Measurements from ENCODE around the gene GBA2. TPM values are rescaled to one million over a fixed set of nuclear protein-coding genes. Genes with fewer than 3 reads are reported as not detected.

Gene GBA2
- total and polyA plus RNA-seq, 2 donors (not counting 3 experiments of a cell fraction or from before 2014, with no cell fraction given) = 110 to 158 TPM

DNA sequence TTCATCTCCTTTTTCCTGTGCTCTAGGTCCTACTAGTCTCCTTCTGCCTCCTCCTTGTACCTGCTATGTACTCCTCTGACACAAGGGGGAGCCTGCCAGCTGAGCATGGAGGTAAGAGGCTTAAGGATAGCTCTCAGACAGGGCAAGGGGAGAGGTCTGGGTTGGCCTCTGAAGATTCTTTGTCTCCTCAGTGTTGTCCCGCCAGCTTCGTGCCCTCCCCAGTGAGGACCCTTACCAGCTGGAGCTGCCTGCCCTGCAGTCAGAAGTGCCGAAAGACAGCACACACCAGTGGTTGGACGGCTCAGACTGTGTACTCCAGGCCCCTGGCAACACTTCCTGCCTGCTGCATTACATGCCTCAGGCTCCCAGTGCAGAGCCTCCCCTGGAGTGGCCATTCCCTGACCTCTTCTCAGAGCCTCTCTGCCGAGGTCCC is 12.8 kb downstream of the GBA2 start:
- H3K4me3 ChIP-seq (replicated peaks in 1 of 3; ENCODE audit: insufficient read depth in 1 of 3, low read depth in 1 of 3, low read length in 3 of 3) = no peak overlapping the region
- no peaks in the 10 kb centered on the region for H3K9me3 ChIP-seq (replicated peaks; ENCODE audit: control insufficient read depth, insufficient read depth, low read length)
- BruUV-seq (replicated peaks) = no TSS peak
- H3K27ac ChIP-seq (ENCODE audit: insufficient read depth, low read depth, low read length) = peak overlapping the region; percentile 14
- FAIRE-seq (peak; percentile 98), DNase-seq (ENCODE audit: low read depth, low spot score) (peak; percentile 87)
- H3K9ac ChIP-seq (replicated peaks; ENCODE audit: extremely low read depth, insufficient read depth, low read length) = no peak overlapping the region
- TF ChIP-seq FOS (IDR thresholded peaks at IDR 0.05; ENCODE audit: borderline replicate concordance, insufficient read depth, low read length) = no peak
- TF ChIP-seq, protein P1, sequence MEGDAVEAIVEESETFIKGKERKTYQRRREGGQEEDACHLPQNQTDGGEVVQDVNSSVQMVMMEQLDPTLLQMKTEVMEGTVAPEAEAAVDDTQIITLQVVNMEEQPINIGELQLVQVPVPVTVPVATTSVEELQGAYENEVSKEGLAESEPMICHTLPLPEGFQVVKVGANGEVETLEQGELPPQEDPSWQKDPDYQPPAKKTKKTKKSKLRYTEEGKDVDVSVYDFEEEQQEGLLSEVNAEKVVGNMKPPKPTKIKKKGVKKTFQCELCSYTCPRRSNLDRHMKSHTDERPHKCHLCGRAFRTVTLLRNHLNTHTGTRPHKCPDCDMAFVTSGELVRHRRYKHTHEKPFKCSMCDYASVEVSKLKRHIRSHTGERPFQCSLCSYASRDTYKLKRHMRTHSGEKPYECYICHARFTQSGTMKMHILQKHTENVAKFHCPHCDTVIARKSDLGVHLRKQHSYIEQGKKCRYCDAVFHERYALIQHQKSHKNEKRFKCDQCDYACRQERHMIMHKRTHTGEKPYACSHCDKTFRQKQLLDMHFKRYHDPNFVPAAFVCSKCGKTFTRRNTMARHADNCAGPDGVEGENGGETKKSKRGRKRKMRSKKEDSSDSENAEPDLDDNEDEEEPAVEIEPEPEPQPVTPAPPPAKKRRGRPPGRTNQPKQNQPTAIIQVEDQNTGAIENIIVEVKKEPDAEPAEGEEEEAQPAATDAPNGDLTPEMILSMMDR (IDR thresholded peaks at IDR 0.05; ENCODE audit: extremely low read depth in 1 of 2, insufficient read depth in 1 of 2, low read depth in 1 of 2, low read length in 2 of 2) = peak; percentile 84 to 95
- no peaks in the 10 kb centered on the region for H3K27me3 ChIP-seq (ENCODE audit: control insufficient read depth in 2 of 2, insufficient read depth in 2 of 2, low read length in 2 of 2)
- ChIA-PET CTCF (interaction anchor here (0.6 to 5.3 kb wide), 25 partner anchors 9 to 146 kb away, joined by 3 to 102 read pairs (median 6); partner anchors contain the start of genes GBA2, HINT2, MSMP and NPR2), POLR2A (interaction anchor here (0.6 kb wide), 1 partner anchor 52 kb away, joined by 3 read pairs; no protein-coding TSS in a partner anchor)
- H3K4me1 ChIP-seq (ENCODE audit: control insufficient read depth, extremely low read depth, insufficient read depth, low read length) = peaks cover 15% of the 10 kb centered on the region
- H3K79me2 ChIP-seq (ENCODE audit: control insufficient read depth, insufficient read depth, low read length) = peaks cover 39% of the 10 kb centered on the region
- dilution Hi-C loops (cut with MboI; ENCODE audit: extremely low pct_ligation_motif_present, low sequenced_read_pairs) = no loop called here
- no peaks in the 10 kb centered on the region for H3K9me1 ChIP-seq (replicated peaks; ENCODE audit: control insufficient read depth, extremely low read depth, insufficient read depth, low read length)
- peaks cover 38 to 54% of the 10 kb centered on the region in 2 experiments for H3K36me3 ChIP-seq (ENCODE audit: control insufficient read depth in 2 of 2, extremely low read depth in 1 of 2, insufficient read depth in 2 of 2, low read length in 2 of 2)
- intact Hi-C loops (cut with micrococcal nuclease) = loop anchor here (1.0 kb wide), 4 partner anchors 9 to 90 kb away; no protein-coding TSS in a partner anchor
- H3K4me2 ChIP-seq (ENCODE audit: insufficient read depth, low read length) = no peak overlapping the region
- H4K20me1 ChIP-seq (replicated peaks; ENCODE audit: control insufficient read depth, extremely low read depth, insufficient read depth, low read length) = no peaks in the 10 kb centered on the region
- no peak overlapping the region for H2AFZ ChIP-seq (ENCODE audit: low read depth, low read length)

DNA sequence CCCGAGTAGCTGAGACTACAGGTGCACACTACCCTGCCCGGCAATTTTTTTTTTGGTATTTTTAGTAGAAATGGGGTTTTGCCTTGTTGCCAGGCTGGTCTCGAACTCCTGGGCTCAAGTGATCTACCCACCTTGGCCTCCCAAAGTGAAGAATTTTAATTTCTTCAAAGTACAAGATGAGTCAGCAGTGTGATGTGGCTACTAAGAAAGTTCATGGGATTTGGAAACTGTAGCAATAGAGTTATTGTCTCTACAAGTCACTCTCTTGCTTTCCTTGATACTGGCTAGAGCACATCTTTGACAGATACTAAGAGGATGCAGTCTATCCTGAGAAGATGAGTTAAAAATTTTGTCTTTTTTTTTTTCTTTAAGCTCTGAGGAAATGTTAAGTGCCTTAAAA is 14.9 kb downstream of the GBA2 start:
- Histone ChIP-seq H3K79me2 (ENCODE audit: control insufficient read depth, insufficient read depth, low read length) (peaks cover 47% of the 10 kb centered on the region), H3K9me1 (replicated peaks; ENCODE audit: control insufficient read depth, extremely low read depth, insufficient read depth, low read length) (no peaks in the 10 kb centered on the region), H3K27me3 (ENCODE audit: control insufficient read depth in 2 of 2, insufficient read depth in 2 of 2, low read length in 2 of 2) (no peaks in the 10 kb centered on the region), H2AFZ (ENCODE audit: low read depth, low read length) (no peak overlapping the region), H4K20me1 (replicated peaks; ENCODE audit: control insufficient read depth, extremely low read depth, insufficient read depth, low read length) (no peaks in the 10 kb centered on the region), H3K4me2 (ENCODE audit: insufficient read depth, low read length) (no peak overlapping the region), H3K9ac (replicated peaks; ENCODE audit: extremely low read depth, insufficient read depth, low read length) (no peak overlapping the region), H3K9me3 (replicated peaks; ENCODE audit: control insufficient read depth, insufficient read depth, low read length) (no peaks in the 10 kb centered on the region), H3K36me3 (ENCODE audit: control insufficient read depth in 2 of 2, extremely low read depth in 1 of 2, insufficient read depth in 2 of 2, low read length in 2 of 2) (peaks cover 21 to 34% of the 10 kb centered on the region in 2 experiments), H3K4me3 (replicated peaks in 1 of 3; ENCODE audit: insufficient read depth in 1 of 3, low read depth in 1 of 3, low read length in 3 of 3) (no peak overlapping the region), H3K4me1 (ENCODE audit: control insufficient read depth, extremely low read depth, insufficient read depth, low read length) (peaks cover 36% of the 10 kb centered on the region), H3K27ac (ENCODE audit: insufficient read depth, low read depth, low read length) (no peak overlapping the region)
- no peak for DNase-seq (ENCODE audit: low read depth, low spot score)
- dilution Hi-C loops (cut with MboI; ENCODE audit: extremely low pct_ligation_motif_present, low sequenced_read_pairs) (no loop called here), intact Hi-C loops (cut with micrococcal nuclease) (no loop called here)
- ChIA-PET POLR2A (interaction anchor here (1.3 kb wide), 1 partner anchor 14 kb away, joined by 3 read pairs; no protein-coding TSS in a partner anchor), CTCF (interaction anchor here (0.9 to 5.3 kb wide), 7 partner anchors 13 to 211 kb away, joined by 3 to 102 read pairs (median 27); partner anchors contain the start of genes GBA2, HINT2 and RGP1)
- BruUV-seq (replicated peaks) = no TSS peak
- no peak for FAIRE-seq
- no peak for TF ChIP-seq EZH2 (IDR thresholded peaks at IDR 0.05; ENCODE audit: borderline replicate concordance, low read depth, low read length, severe bottlenecking)
- no peak for TF ChIP-seq GATA2 (IDR thresholded peaks at IDR 0.05; ENCODE audit: insufficient read depth, insufficient read length, low read depth, low read length)
- TF ChIP-seq MYC (IDR thresholded peaks at IDR 0.05; ENCODE audit: low read depth, low read length) = no peak
- TF ChIP-seq FOS (IDR thresholded peaks at IDR 0.05; ENCODE audit: borderline replicate concordance, insufficient read depth, low read length) = no peak
- no peak for TF ChIP-seq POLR2AphosphoS5 (IDR thresholded peaks at IDR 0.05; ENCODE audit: insufficient read depth, low read depth, low read length)
- TF ChIP-seq, protein P1 (IDR thresholded peaks at IDR 0.05; ENCODE audit: extremely low read depth in 1 of 2, insufficient read depth in 1 of 2, low read depth in 1 of 2, low read length in 2 of 2) = no peak
- TF ChIP-seq, protein P2, sequence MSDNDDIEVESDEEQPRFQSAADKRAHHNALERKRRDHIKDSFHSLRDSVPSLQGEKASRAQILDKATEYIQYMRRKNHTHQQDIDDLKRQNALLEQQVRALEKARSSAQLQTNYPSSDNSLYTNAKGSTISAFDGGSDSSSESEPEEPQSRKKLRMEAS (IDR thresholded peaks at IDR 0.05; ENCODE audit: insufficient read depth, insufficient read length) = no peak
- no peak for TF ChIP-seq POLR2A (IDR thresholded peaks at IDR 0.05; ENCODE audit: low read depth, low read length)
